Mesothelial cell of epicardium (in vitro differentiated cells): ENCODE data around the gene TMEM182. TPM values are rescaled to one million over a fixed set of nuclear protein-coding genes. Genes with fewer than 3 reads are reported as not detected.

Experiments used
- DNase-seq, 2 experiments: peaks; one replicate each; pipeline ENCODE4 v3.0.0; 2021; ENCODE audit warnings: low spot score in 2 of 2; ENCODE audit not compliant: unreplicated experiment in 2 of 2
- H3K27ac Mint-ChIP-seq: 2 replicates; pipeline ENCODE4 v1.8.0; 2021; ENCODE audit warnings: mixed read lengths
- H3K27me3 Mint-ChIP-seq: 2 replicates; pipeline ENCODE4 v1.8.0; 2021; ENCODE audit warnings: low read depth, mixed read lengths
- H3K36me3 Mint-ChIP-seq: 2 replicates; pipeline ENCODE4 v1.8.0; 2021; ENCODE audit warnings: mixed read lengths
- H3K4me1 Mint-ChIP-seq: 2 replicates; pipeline ENCODE4 v1.8.0; 2021; ENCODE audit warnings: mixed read lengths
- H3K4me3 Mint-ChIP-seq: 2 replicates; pipeline ENCODE4 v1.8.0; 2021; ENCODE audit warnings: mild to moderate bottlenecking, moderate library complexity, mixed read lengths
- H3K9me3 Mint-ChIP-seq: 2 replicates; pipeline ENCODE4 v1.8.0; 2021; ENCODE audit warnings: mixed read lengths
- CTCF ChIP-seq: fragments of 200-600 bp; sonication (generic); IDR thresholded peaks from one replicate; pipeline ENCODE4 v1.5.0; 2021; ENCODE audit warnings: antibody characterized with exemption; ENCODE audit not compliant: unreplicated experiment
- total RNA-seq: library from RNA; stranded (reverse); gene quantifications from 3 replicates; pipeline ENCODE4 v1.2.1, GENCODE V29; 2021

TMEM182 gene
- total RNA-seq, 1 donor from 2014 or later = 8.0 TPM

GRCh38 chr2:102755284-102755683, 6.5 kb upstream of the TMEM182 start:
- Mint-ChIP-seq H3K27ac (no peak overlapping the region), H3K36me3 (no peaks in the 10 kb centered on the region), H3K4me3 (no peak overlapping the region), H3K27me3 (no peaks in the 10 kb centered on the region), H3K4me1 (no peaks in the 10 kb centered on the region), H3K9me3 (no peaks in the 10 kb centered on the region)
- TF ChIP-seq CTCF = no peak
- no peak for DNase-seq

- no peak for DNase-seq
- H3K36me3 Mint-ChIP-seq = peaks cover 2% of the 10 kb centered on the region
- H3K4me1 Mint-ChIP-seq = no peaks in the 10 kb centered on the region
- H3K9me3 Mint-ChIP-seq = no peaks in the 10 kb centered on the region
- no peak overlapping the region for H3K4me3 Mint-ChIP-seq
- no peak for TF ChIP-seq CTCF
- no peak overlapping the region for H3K27ac Mint-ChIP-seq
- no peaks in the 10 kb centered on the region for H3K27me3 Mint-ChIP-seq
Measured at GRCh38 chr2:102758439-102758838, 3.4 kb upstream of the TMEM182 start.

- no peak overlapping the region for H3K27ac Mint-ChIP-seq
- peaks cover 18% of the 10 kb centered on the region for H3K36me3 Mint-ChIP-seq
- no peak for TF ChIP-seq CTCF
- H3K9me3 Mint-ChIP-seq = no peaks in the 10 kb centered on the region
- H3K27me3 Mint-ChIP-seq = no peaks in the 10 kb centered on the region
- no peaks in the 10 kb centered on the region for H3K4me1 Mint-ChIP-seq
- H3K4me3 Mint-ChIP-seq = no peak overlapping the region
- no peak for DNase-seq
Measured at GRCh38 chr2:102764083-102764482, 2.3 kb downstream of the TMEM182 start.

- H3K4me1 Mint-ChIP-seq = no peaks in the 10 kb centered on the region
- no peak overlapping the region for H3K4me3 Mint-ChIP-seq
- TF ChIP-seq CTCF = no peak
- no peaks in the 10 kb centered on the region for H3K9me3 Mint-ChIP-seq
- no peak overlapping the region for H3K27ac Mint-ChIP-seq
- DNase-seq = no peak
- H3K36me3 Mint-ChIP-seq = peaks cover 23% of the 10 kb centered on the region
- no peaks in the 10 kb centered on the region for H3K27me3 Mint-ChIP-seq
Measured at GRCh38 chr2:102765061-102765460, 3.2 kb downstream of the TMEM182 start.

GRCh38 chr2:102768253-102768652, 6.4 kb downstream of the TMEM182 start:
- H3K27ac Mint-ChIP-seq = no peak overlapping the region
- H3K4me3 Mint-ChIP-seq = no peak overlapping the region
- H3K36me3 Mint-ChIP-seq = peaks cover 21% of the 10 kb centered on the region
- no peak for DNase-seq
- H3K4me1 Mint-ChIP-seq = no peaks in the 10 kb centered on the region
- no peaks in the 10 kb centered on the region for H3K9me3 Mint-ChIP-seq
- no peaks in the 10 kb centered on the region for H3K27me3 Mint-ChIP-seq
- no peak for TF ChIP-seq CTCF

GRCh38 chr2:102768892-102769291, 7.1 kb downstream of the TMEM182 start:
- DNase-seq = no peak

More at GRCh38 chr2:102768892-102769291, 7.1 kb downstream of the TMEM182 start:
- Mint-ChIP-seq H3K4me1 (no peaks in the 10 kb centered on the region), H3K36me3 (peaks cover 21% of the 10 kb centered on the region), H3K4me3 (no peak overlapping the region), H3K27me3 (no peaks in the 10 kb centered on the region), H3K27ac (no peak overlapping the region), H3K9me3 (no peaks in the 10 kb centered on the region)
- no peak for TF ChIP-seq CTCF
